GM13976 (cell line): Measurements from ENCODE around the gene SLC26A4.

Source experiments
- DNase-seq: peaks from one replicate; pipeline ENCODE4 v3.0.0; 2012; ENCODE audit warnings: low spot score
- CTCF ChIP-seq: IDR thresholded peaks from 2 replicates; pipeline ENCODE4 v1.5.1; 2012; ENCODE audit warnings: borderline replicate concordance, mild to moderate bottlenecking; ENCODE audit not compliant: insufficient read depth; ENCODE audit errors: extremely low read depth, missing control alignments, control extremely low read depth
- in situ Hi-C: fragments of 300-500 bp; cut with MboI; formaldehyde crosslinking; loops from one replicate; pipeline ENCODE4 v1.12.0; 2022; ENCODE audit warnings: low sequenced_read_pairs, mixed read lengths, inconsistent platforms; ENCODE audit not compliant: unreplicated experiment

SLC26A4 gene

GRCh38 chr7:107622894-107623293 is 37.7 kb upstream of the SLC26A4 start:
- no peak for TF ChIP-seq CTCF
- in situ Hi-C loops, result no loop called here
- DNase-seq, result no peak

- no peak for DNase-seq
- TF ChIP-seq CTCF, result no peak
- in situ Hi-C loops, result no loop called here
Observed at GRCh38 chr7:107627002-107627401, 33.6 kb upstream of the SLC26A4 start.

- in situ Hi-C loops, result no loop called here
- DNase-seq, result no peak
- TF ChIP-seq CTCF, result no peak
Observed at GRCh38 chr7:107628461-107629064, 32.1 kb upstream of the SLC26A4 start.

- TF ChIP-seq CTCF, result no peak
- no peak for DNase-seq
- in situ Hi-C loops, result no loop called here
Observed at GRCh38 chr7:107630342-107630741, 30.3 kb upstream of the SLC26A4 start.

- DNase-seq, result no peak
- TF ChIP-seq CTCF, result no peak
- in situ Hi-C loops, result no loop called here
Observed at GRCh38 chr7:107631588-107632491, 28.8 kb upstream of the SLC26A4 start.

- TF ChIP-seq CTCF, result no peak
- in situ Hi-C loops, result no loop called here
- no peak for DNase-seq
Observed at GRCh38 chr7:107632492-107632865, 28.1 kb upstream of the SLC26A4 start.
